ENCODE data around the gene DTNBP1. TPM values are rescaled to one million over a fixed set of nuclear protein-coding genes. Genes with fewer than 3 reads are reported as not detected.

The DTNBP1 gene
- total and polyA plus RNA-seq, 12 donors = 4.2 to 17.1 (median 9.0) TPM

GRCh38 chr6:15665237-15665636 is 2.4 kb upstream of the DTNBP1 start:
- peaks cover 0 to 11% of the 10 kb centered on the region in 2 donors for H3K4me1 ChIP-seq (replicated peaks in 1 of 2)
- no peaks in the 10 kb centered on the region for H3K36me3 ChIP-seq (replicated peaks in 1 of 2)
- no peak for DNase-seq
- no peak overlapping the region for H3K27ac ChIP-seq
- H3K27me3 ChIP-seq = no peaks in the 10 kb centered on the region
- TF ChIP-seq POLR2A (IDR thresholded peaks at IDR 0.05) = no peak
- no peaks in the 10 kb centered on the region for H3K9me3 ChIP-seq (replicated peaks in 1 of 3)
- intact Hi-C loops (cut with DNase I) = no loop called here
- H3K4me3 ChIP-seq = no peak overlapping the region

DNA sequence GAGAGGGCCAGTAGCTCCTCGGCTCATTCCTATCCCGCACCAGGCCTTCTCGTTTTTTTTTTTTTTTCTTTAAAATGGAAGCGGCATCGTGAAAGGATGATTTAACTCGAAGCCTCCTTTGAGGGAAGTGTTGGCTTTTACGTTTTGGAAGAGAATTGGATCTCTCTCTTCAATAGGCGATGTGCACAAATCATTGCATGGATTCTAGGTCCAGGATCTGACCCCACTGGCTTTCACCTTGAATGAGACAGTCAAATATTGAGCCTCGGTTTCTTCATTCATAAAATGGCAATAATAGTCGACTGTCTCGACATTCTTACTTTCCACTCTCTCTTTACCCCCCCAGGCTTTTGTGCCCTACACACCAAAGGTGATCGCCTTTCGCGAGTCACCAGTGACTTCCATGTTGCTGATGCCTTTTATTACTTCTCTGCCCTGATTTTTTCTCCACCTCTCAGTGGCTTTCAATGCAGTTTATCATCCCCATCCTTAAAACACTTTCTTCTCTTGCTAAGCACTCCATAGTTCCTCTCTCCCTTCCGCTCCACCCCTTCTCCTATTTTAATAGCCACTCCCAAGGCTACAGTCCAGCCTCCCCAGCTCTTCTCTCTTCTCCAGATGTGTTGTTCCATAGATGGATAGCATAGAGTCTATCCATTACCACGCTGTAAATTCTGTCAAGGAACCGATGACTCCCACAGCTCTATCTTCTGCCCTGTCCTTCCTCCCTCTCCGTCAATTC is 473 bp upstream of the DTNBP1 start:
- Histone ChIP-seq H3K27ac (peak overlapping the region in 2 of 5 donors; percentile 69 to 81), H3K36me3 (replicated peaks in 1 of 2) (no peaks in the 10 kb centered on the region), H3K9me3 (replicated peaks in 1 of 3) (no peaks in the 10 kb centered on the region), H3K4me1 (replicated peaks in 1 of 2) (peaks cover 0 to 11% of the 10 kb centered on the region in 2 donors), H3K4me3 (peak overlapping the region in 3 of 4 donors; percentile 2 to 98 (median 96)), H3K27me3 (no peaks in the 10 kb centered on the region)
- 43 to 46% (median 45%) methylated on average over 18 of the region's 18 CpGs for WGBS, 4 donors
- intact Hi-C loops (cut with DNase I) = no loop called here
- TF ChIP-seq POLR2A (IDR thresholded peaks at IDR 0.05) = no peak
- TF ChIP-seq, protein P1, sequence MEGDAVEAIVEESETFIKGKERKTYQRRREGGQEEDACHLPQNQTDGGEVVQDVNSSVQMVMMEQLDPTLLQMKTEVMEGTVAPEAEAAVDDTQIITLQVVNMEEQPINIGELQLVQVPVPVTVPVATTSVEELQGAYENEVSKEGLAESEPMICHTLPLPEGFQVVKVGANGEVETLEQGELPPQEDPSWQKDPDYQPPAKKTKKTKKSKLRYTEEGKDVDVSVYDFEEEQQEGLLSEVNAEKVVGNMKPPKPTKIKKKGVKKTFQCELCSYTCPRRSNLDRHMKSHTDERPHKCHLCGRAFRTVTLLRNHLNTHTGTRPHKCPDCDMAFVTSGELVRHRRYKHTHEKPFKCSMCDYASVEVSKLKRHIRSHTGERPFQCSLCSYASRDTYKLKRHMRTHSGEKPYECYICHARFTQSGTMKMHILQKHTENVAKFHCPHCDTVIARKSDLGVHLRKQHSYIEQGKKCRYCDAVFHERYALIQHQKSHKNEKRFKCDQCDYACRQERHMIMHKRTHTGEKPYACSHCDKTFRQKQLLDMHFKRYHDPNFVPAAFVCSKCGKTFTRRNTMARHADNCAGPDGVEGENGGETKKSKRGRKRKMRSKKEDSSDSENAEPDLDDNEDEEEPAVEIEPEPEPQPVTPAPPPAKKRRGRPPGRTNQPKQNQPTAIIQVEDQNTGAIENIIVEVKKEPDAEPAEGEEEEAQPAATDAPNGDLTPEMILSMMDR (IDR thresholded peaks at IDR 0.05) = no peak
- DNase-seq = no peak

- no peak for DNase-seq
- Histone ChIP-seq H3K4me1 (replicated peaks in 1 of 2) (peaks cover 0 to 11% of the 10 kb centered on the region in 2 donors), H3K9me3 (replicated peaks in 1 of 3) (no peaks in the 10 kb centered on the region), H3K4me3 (peak overlapping the region; percentile 2 to 98 (median 82)), H3K36me3 (replicated peaks in 1 of 2) (no peaks in the 10 kb centered on the region), H3K27ac (peak overlapping the region in 3 of 5 donors; percentile 69 to 90 (median 81)), H3K27me3 (no peaks in the 10 kb centered on the region)
- TF ChIP-seq, protein P1 (IDR thresholded peaks at IDR 0.05) = no peak
- no peak for TF ChIP-seq POLR2A (IDR thresholded peaks at IDR 0.05)
- 12 to 28% (median 15%) methylated on average over 10 to 26 of the region's 26 CpGs for WGBS, 4 donors
- intact Hi-C loops (cut with DNase I) = no loop called here
These were observed 939 bp downstream of the DTNBP1 start for GRCh38 chr6:15661853-15662325.

GRCh38 chr6:15659181-15659580 is 3.6 kb downstream of the DTNBP1 start:
- no peaks in the 10 kb centered on the region for H3K27me3 ChIP-seq
- intact Hi-C loops (cut with DNase I) = no loop called here
- H3K27ac ChIP-seq = no peak overlapping the region
- DNase-seq = no peak
- H3K9me3 ChIP-seq (replicated peaks in 1 of 3) = no peaks in the 10 kb centered on the region
- peaks cover 0 to 11% of the 10 kb centered on the region in 2 donors for H3K4me1 ChIP-seq (replicated peaks in 1 of 2)
- H3K4me3 ChIP-seq = no peak overlapping the region
- TF ChIP-seq, protein P1 (IDR thresholded peaks at IDR 0.05) = no peak
- TF ChIP-seq POLR2A (IDR thresholded peaks at IDR 0.05) = no peak
- 77 to 88% (median 80%) methylated on average over 7 of the region's 7 CpGs for WGBS, 4 donors
- H3K36me3 ChIP-seq (replicated peaks in 1 of 2) = no peaks in the 10 kb centered on the region

All from adrenal gland (tissue), 12 donors.